ENCODE data around the gene CCER1. TPM values are rescaled to one million over a fixed set of nuclear protein-coding genes. Genes with fewer than 3 reads are reported as not detected.

Gene CCER1
- total RNA-seq, 1 donor, result not detected

DNA sequence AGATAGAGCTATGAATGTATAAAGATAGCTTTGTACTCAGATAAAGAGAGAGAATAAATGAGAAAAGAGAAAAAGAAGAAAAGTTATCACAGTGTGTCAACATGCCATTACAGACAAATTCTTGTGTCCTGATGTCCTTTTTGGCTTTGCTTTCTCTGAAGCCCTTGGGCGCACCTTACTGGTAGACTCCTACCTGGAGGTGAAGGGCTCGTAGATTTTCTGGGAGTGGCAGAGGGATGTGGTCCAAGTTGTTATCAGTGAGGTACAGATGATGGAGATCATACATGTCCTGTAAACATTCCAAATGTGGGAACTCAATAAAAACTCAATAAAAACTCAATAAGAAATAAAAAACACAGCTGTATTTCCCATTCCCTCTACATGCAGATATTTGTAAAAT, 14.9 kb upstream of the CCER1 start:
- DNase-seq (ENCODE audit: low read depth in 2 of 3, low spot score in 2 of 3), result no peak

DNA sequence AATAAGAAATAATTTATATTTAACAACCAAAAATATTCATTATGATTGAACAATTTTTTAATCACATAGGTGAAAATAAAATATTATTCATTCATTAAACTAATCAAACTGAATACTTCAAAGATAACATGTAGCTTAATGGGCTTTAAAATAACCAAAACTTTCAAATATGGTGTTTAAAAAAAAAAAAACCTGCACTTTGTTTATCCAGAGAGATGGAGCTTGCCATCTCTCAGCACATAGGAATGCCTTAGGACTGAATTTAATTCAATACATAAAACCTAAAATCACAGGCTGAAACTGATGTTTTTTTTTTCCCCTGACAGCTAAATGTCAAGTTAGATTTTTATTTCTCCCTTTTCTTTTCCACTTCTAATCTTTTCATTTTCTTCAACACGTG, 14.4 kb upstream of the CCER1 start:
- DNase-seq (ENCODE audit: low read depth in 2 of 3, low spot score in 2 of 3), result no peak

DNA sequence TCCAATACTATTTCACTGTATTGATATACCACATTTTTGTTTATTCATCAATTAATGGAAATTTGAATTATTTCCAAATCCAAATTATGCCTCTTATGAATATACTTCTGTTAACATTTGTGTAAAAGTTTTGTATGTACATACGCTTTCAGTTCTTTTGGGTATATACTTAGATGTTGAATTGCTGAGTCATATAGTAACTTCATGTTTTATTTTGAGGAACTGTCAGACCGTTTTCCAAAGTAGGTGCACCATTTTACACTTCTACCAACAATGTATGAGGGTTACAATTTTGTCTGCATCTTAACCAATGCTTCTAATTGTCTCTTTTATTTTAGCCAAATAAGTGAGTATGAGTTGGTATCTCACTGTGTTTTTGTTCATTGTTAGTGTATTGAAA, 10.2 kb upstream of the CCER1 start:
- no peak for DNase-seq (ENCODE audit: low read depth in 2 of 3, low spot score in 2 of 3)

DNA sequence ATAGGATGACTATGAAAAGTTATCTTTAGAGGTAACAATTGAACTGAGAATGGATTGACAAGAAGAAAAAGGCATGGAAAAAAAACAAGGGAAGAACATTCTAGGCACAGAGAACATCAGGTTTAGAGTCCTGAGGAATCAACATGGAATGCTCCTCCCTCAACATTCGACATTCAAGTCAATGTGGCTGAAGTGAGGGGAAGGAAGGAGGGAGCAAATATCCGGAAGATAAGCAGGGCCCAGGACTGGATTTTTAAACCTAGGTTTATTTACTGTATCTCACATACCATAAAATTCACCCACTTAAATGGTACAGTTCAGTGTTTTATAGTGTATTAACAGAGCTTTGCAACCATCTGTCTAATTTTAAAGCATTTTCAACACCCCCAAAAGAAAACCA, 9.6 kb upstream of the CCER1 start:
- DNase-seq (ENCODE audit: low read depth in 2 of 3, low spot score in 2 of 3), result no peak

DNA sequence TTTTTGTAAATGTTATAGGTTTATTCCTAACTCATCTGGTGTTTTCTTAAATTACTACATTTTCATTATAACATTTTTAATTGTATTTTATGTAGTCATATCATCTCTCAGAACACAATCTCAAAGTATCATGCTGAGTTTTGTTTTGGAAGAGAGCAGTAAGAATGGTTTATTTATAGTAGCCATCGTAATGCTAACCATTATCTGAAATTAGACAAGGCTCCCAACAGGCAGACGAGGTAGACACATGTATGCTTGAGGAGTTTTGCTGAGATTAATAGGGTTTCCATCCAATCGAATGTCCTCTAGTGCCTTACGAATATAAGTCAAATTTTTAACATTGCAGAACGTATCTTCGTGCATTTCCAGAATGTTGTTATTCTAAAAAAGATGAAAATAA, 9.0 kb upstream of the CCER1 start:
- DNase-seq (ENCODE audit: low read depth in 2 of 3, low spot score in 2 of 3), result no peak

DNA sequence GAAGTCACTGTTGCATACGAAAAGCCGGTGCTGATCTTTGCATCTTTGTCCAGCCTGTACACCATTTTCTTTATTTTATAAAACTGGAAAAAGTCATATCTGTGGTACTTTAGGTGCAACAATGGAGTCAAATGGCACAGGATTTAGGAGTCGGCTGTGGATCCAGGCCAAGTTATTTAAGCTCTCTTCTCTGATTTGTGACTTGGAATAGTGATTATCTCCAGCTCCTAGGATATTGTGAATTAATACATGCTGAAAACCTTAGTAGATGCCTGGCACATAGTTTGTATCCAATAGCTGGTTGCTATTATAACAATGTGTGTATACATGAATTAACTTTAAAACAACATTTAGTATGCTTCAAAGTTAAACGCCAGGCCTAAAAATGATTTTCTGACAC, 6.2 kb upstream of the CCER1 start:
- DNase-seq (ENCODE audit: low read depth in 2 of 3, low spot score in 2 of 3), result no peak

DNA sequence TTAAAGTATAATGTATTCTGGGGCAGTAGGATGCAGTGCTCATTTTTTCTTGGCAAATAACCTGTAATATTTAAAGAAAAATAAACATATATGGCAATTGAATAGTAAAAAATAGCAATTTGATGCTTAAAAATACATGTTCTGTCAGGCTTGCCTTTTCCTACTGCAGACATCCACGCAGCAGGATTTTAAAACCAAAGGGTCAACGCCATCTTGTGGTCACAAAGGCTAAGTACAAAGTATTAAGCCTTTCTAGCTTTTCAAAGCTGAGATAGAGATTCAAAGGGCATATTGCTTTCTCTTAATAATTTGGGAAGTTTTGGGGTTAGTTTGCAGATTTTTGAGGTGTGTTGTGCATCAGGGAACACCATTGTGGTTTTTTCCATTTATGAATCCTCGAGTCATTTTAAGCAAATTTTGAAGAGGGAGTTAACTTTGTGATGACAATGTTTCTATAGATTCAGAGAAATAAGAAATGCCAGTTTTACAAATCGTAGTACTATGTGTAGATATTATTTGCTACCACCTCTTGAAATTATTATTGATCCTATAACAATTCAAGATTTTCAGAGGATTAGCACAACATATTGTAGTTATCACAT, 4.7 kb upstream of the CCER1 start:
- DNase-seq (ENCODE audit: low read depth in 2 of 3, low spot score in 2 of 3), result peak in 2 of 3 donors; percentile 26 to 59

DNA sequence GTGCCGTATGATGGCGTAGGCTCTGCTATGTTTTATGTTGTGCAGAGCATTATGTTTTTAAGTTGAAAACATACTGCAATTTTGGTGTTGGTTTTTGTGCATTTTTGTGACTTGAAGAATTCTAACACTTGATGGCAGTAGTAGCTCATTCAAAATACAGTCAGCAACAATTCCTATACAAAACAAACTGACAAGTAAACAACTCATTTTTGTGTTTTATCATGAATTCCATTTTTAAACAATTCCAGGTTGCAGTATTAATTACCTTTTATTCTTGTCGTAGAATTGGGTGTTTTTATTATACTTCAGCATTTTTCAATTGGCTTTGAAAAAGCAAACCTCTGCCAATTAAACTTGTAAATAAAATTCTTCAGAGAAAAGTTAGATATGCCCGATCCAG, 4.1 kb upstream of the CCER1 start:
- DNase-seq (ENCODE audit: low read depth in 2 of 3, low spot score in 2 of 3), result peak in 1 of 3 donors; percentile 11

DNA sequence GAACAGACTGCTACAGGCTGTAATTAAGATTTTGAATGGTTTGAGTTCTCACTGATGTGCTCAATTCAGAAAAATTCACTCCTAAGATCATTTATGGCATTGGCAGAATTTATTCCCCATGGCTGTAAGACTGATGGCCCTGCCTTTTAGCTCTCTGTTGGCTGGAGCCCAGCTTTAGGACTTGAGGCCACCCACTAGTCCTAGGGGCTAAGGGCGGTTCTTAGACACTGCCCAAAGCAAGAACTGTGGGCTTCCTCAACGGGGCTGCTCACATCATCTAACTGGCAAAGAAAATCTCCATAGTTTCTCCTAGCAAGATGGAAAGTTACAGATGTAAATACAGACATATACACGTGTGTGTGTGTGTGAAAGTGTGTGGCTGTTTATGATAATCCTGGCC, 3.4 kb upstream of the CCER1 start:
- DNase-seq (ENCODE audit: low read depth in 2 of 3, low spot score in 2 of 3), result no peak

DNA sequence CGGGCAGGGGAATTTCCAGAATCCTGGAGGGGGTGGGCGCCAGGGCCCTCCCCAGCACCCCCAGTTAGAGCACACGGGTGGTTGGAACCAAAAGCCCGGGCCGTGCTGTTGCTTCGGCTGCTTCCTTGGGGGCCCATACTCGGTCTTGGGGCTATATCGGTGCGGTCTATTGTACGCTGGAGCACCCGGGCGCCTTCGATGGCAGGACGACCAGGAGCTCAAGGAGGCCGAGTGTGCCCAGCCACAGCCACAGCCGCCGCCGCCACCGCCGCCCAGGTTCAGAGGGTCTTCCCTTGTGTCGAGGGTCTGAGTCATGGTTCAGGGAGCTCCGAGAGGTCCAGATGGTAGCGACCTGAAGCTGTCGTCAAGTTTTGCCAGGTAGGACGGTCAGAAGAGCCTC, 548 bp downstream of the CCER1 start:
- no peak for DNase-seq (ENCODE audit: low read depth in 2 of 3, low spot score in 2 of 3)

DNA sequence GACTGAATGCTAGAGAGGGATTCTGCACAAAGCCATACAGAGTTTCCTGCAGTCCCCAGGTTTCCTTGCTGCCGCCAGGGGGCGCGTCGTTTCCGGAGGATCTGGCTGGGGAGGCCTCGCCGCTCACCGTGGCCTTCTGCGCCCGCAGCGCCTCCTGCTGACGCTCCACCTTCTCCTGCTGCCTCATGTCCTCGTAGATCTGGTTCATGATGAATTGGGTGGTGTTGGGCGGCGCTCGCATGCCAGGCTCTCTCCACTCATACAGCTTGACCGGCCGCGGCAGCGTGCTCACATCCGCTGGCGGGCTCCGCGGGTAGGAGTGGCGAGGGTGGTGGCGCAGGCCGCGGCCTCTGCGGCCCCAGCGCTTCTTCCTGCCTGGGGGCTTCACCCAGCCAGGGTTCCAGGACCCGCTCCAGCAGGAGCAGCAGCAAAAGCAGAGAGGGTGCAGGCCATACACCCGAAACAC, 987 bp downstream of the CCER1 start:
- no peak for DNase-seq (ENCODE audit: low read depth in 2 of 3, low spot score in 2 of 3)

DNA sequence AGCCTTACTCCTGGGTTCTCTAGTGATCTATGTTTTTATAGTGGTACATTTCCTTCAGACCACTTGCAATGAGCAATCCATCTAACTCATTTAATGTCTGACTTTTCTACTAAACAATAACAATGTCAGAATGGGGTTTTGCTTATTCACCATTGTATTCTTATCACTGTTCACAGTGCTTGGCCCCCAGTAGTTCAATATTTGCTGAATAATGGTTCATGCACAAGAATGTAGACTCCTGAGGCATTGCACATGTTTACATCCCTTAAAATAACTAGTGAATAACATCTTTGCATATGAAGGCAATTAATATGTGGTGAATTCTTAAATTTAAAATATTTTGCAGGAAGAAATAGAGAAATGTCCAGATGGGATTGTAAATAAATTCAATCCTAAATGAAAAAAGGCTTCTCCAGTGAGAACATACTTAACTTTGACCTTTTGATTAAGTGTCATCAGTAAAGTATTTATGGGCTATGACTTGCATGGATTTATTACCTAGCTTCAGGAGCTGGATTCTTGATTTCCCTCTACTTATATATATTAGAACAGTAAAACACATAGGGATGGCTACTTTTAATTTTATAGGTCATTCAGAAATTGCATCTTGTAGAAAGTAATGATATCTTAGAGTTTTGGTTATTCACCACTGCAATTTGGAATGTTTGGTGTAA, 3.4 kb downstream of the CCER1 start:
- no peak for DNase-seq (ENCODE audit: low read depth in 2 of 3, low spot score in 2 of 3)

DNA sequence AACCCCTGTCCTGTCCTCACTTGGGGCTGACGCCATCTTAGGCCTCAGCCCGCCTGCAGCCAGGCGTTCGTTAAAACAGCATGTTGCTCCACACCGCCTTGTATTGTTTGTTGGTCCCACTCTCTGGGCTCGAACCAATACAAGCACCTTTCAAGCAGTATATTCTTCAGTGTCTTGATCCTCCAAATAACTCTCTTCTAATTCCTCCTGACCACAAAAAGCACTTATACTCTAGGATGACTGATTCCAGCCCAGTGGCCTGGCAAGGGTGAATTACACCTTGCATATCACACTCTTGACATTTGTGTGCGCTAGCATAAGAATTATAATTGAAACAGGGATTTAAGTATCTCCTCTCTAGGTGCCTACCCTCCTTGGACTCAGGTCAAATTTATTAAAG, 7.1 kb downstream of the CCER1 start:
- DNase-seq (ENCODE audit: low read depth in 2 of 3, low spot score in 2 of 3), result no peak

DNA sequence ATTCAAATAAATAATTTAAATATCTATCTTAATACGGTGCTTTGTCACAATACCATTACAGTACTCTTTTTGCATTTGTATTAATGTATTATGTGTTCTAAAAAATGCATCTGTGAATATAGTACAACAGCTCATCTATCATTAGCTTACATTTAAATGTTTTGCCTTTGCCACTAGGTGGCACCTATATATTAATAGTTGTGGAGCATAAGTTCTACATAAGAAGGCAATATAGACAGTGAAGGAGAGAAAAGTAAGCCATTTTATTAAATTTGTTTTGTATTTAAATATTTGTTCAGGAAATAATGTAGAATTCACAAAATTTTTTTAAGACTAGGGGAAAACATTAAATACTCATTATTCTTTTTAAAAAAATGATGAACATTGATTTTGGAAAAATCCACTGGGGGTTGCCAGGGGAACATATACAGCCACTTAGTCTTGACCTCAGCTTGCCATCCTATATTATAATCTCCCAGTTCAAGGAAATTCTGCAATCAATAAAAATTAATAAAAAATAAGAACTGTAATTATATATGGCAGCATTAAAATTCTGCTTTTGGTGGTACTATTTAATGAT, 9.8 kb downstream of the CCER1 start:
- peak in 2 of 3 donors; percentile 12 to 48 for DNase-seq (ENCODE audit: low read depth in 2 of 3, low spot score in 2 of 3)

DNA sequence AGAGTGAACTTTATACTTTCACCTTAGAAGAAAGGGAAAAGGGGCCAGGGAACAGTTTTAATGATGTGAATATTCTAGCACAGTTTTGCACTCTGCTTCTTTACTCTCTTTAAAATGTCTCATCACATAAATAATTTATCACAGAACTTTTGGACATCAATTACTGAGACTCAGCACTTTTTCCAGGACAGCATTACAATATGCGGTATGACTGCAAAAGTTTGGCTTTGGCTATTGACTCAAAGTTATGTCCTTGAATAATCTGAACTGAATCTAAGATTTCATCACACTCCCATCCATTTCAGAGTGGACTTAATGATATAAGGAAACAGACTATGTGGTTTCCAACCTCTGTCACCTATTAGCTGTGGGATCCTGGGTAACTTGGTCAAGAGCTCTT, 11.7 kb downstream of the CCER1 start:
- no peak for DNase-seq (ENCODE audit: low read depth in 2 of 3, low spot score in 2 of 3)

DNA sequence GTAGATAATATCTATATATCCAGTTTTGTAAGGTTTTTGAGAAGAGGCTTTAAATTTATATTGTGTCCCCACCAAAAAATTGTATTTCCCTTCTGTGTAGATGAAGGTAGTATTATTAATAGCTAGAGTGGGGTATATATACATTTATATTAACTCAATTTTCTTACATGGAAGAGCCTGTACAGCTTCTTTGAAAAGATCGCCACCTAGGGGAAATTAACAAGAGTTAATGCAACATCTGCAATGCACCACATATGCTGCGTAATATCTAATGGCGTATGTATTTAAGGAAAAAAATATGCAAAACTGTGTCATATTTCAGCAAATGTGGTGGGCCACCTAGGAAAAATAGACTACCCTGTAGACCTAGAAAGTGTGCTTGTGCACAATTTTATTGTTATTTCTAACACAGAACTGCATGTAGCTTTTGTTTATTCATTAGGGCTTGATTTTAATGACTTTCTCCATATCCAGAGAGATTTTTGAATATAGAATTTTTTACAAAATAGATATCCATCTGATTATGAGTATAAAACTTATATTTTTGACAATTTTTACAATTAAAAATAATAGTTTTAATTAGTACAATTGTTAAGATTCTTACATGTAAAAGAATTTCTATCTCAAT, 14.0 kb downstream of the CCER1 start:
- peak in 2 of 3 donors; percentile 20 to 46 for DNase-seq (ENCODE audit: low read depth in 2 of 3, low spot score in 2 of 3)

DNA sequence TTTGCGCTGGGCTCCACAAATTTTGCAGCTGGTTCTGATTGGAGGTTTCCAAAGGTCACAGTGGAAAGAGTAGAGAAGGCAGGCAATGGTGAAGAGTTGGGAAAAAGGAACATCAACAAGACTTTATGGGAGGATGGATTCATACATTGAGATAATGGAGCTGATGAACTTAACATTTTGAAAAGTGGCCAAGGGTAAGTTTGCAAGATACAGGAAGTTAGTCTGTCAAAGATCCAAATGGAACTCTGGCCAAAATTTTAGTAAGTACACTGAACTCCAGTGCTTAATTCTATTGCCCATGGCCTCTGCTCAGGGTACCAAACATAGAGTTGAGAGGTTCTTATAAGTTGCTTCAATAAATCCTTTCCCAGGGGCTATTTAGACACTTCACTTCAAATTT, 15.6 kb downstream of the CCER1 start:
- DNase-seq (ENCODE audit: low read depth in 2 of 3, low spot score in 2 of 3), result no peak

DNA sequence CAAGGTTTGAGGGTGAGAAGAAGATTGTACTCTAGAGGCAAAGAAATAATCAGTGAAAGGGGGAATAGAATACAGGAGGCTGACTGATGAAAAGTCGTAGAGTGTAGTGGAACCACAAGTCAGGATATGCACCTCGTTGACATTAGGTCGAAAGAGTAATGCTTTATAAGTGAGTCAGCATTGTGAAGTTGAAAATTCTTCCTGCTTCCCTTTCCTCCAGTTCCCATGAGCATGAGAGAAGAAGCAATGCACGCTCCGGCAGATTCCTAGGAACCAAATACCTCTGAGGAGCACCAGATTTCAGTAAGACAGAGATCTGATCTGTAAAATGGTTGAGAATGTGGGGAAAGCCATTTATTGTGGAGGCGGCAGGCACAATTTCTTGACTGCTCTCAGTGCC, 16.5 kb downstream of the CCER1 start:
- DNase-seq (ENCODE audit: low read depth in 2 of 3, low spot score in 2 of 3), result no peak

DNA sequence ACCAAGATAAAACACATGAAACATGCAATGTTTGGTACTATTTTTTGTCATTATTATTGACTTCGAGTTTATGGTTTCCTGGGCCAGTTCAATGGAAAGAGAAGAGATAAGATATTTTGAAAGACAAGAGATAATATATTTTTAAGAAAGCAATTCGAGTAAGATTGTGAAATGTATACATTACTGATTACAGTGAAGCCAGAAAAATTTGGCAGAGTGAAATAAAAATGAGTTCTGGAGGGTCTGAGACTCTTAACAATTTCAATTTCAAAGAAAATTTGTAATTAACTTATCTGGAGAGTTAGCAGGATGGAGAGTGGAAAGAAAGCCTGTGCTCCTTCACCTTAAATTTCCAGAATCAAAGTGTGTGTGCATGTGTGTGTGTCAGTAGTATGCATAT, 17.3 kb downstream of the CCER1 start:
- DNase-seq (ENCODE audit: low read depth in 2 of 3, low spot score in 2 of 3), result no peak

DNA sequence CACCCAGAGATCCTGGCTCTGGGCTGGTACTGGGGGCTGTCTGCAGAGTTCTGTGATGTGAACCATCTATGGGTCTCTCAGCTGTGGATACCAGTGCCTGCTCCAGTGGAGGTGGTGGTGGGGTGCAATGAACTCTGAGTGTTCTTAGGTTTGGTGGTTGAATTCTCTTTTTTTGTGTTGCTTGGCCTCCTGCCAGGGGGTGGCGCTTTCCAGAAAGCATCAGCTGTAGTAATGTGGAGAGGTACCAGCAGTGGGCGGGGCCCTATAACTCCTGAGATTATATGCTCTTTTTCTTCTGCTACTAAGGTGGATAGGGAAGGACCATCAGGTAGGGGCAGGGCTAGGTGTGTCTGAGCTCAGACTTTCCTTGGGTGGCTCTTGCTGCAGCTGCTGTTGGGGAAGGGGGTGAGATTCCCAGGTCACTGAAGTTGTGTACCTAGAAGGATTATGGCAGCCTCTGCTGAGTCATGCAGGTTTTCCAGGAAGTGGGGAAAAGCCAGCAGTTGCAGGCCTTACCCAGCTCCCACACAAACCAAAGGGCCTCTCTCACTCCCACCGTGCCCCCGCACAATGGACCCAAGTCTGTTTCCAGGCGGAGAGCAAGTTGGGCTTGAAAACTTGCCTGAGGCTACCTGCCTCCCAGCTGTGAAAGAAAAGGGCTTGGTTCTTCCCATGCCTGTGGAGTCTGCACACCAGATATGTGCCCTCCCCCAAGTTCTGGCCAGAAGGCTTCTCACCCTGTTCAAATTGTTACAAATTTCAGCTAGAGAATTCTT, 18.6 kb downstream of the CCER1 start:
- DNase-seq (ENCODE audit: low read depth in 2 of 3, low spot score in 2 of 3), result no peak

DNA sequence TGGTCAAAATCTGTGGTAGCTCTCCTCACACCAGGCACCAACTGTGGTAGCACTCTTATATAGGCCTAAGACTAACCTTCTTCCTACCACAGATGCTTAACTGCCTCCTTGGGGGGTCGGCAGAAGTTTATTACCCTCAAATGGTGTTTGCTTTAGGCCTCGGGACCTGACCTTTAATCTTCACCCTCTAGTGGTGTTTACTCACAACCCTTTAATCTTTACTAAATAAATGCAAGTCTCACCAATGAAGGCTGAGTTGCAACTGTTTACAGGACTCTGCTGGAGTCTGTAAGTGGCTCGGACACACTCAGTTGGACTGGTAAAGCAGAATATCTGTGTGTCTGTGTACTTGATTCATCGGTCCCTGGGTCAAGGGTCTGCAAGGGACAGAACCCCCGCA, 29.4 kb downstream of the CCER1 start:
- DNase-seq (ENCODE audit: low read depth in 2 of 3, low spot score in 2 of 3), result no peak
